ENCODE data around the gene HEXB.

DNA sequence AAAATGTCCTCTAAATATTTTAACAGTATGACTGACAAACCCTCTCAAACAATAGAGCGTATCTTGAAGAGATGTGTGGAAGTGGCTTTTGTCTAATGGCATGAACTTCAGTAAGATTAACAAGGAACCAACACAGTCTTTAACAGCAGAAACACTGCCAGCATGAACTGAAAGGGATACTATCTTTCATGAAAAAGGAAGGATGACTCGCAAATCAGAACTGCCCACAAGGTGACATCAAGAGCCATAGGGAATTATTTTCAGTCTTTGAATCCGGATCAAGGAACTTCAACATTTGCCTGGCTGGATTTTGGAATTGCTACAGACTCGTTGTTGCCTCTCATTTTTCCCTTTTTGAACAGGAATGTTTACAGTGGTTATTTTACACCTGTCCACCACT, 5.1 kb upstream of the HEXB start:
- TF ChIP-seq, protein P1, sequence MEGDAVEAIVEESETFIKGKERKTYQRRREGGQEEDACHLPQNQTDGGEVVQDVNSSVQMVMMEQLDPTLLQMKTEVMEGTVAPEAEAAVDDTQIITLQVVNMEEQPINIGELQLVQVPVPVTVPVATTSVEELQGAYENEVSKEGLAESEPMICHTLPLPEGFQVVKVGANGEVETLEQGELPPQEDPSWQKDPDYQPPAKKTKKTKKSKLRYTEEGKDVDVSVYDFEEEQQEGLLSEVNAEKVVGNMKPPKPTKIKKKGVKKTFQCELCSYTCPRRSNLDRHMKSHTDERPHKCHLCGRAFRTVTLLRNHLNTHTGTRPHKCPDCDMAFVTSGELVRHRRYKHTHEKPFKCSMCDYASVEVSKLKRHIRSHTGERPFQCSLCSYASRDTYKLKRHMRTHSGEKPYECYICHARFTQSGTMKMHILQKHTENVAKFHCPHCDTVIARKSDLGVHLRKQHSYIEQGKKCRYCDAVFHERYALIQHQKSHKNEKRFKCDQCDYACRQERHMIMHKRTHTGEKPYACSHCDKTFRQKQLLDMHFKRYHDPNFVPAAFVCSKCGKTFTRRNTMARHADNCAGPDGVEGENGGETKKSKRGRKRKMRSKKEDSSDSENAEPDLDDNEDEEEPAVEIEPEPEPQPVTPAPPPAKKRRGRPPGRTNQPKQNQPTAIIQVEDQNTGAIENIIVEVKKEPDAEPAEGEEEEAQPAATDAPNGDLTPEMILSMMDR (IDR thresholded peaks at IDR 0.05) = no peak
- TF ChIP-seq POLR2A (IDR thresholded peaks at IDR 0.05) = no peak
